Bone marrow (tissue), 2 donors: Measurements from ENCODE around the gene LGALS9B.
"Not testable (repeated sequence)": the region's sequence is repeated elsewhere in the genome, so short reads cannot be mapped to it uniquely, and the experiment has no call there.

Experiments used
- DNase-seq, 2 donors: peaks; one replicate each; lab custom pipeline; 2025; lab: John Stamatoyannopoulos, UW

LGALS9B gene

GRCh38 chr17:20466999-20467398, 340 bp downstream of the LGALS9B start:
- DNase-seq = not testable (repeated sequence)

- not testable (repeated sequence) for DNase-seq
These were observed 786 bp downstream of the LGALS9B start for GRCh38 chr17:20466553-20466952.

DNA sequence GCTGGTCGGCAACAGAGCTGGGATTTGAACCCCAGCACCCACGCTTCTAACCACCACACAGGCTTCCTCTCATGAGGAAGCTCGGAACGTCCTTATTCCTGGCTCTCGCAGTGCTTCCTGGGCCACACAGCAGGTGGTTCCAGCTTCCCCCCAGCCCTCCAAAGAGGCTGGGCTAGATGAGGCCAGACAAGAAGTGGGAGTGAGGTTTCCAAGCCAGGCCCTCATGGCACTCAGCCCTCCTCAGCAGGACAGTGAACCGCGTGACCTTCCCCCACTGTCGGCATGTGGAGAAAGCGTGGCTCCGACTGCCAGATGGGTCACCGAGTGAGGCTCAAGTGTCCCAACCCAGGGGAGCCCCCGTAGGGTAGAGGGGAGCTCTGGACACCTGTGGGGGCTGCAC, 1.8 kb downstream of the LGALS9B start:
- DNase-seq = not testable (repeated sequence)

DNA sequence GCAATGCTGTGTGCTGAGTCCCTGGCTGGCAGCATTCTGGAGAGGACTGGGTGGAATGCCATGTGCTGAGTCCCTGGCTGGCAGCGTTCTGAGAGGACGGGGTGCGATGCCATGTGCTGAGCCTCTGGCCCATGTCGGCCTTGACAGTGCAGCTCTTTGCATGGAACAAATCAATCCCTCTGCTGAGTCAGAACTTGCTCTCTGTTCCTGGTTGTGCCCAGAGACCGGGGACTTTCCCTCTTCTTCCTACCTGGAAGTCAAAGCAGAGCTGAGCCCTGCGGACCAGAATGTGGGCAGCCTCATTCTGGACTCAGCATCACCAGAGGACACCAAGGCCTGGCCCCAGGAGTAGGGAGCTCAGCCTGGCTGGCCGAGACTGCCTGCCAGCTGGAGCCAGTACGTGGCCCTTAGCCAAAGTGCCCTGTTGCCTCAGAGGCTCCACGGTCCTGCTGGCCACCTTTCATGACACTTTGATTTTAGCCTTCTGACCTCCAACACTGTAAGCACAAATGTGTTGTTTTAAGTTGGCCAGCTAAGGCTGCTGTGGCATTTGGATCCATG, 2.4 kb downstream of the LGALS9B start:
- DNase-seq = not testable (repeated sequence)

DNA sequence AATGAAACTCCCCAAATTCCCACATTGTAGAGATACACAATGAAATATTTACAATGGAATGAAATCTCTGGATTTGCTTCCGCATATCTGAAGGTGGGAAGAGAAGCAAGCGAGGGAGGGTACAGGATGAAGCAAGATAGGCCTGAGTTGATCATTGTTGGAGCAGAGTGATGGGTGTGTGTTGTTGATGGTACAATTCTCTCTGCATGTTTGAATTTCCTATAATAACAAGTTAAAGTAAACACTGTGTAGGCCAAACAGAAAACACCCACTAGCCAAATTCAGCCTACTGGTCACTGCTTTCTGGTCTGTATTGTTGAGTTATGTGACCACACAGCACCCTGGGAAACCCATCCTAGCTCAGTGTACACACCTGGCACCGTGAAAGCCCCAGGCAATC, 5.2 kb downstream of the LGALS9B start:
- not testable (repeated sequence) for DNase-seq

- DNase-seq = not testable (repeated sequence)
These were observed 9.4 kb downstream of the LGALS9B start for GRCh38 chr17:20457848-20458381.

GRCh38 chr17:20455106-20455505, 12.2 kb downstream of the LGALS9B start:
- not testable (repeated sequence) for DNase-seq

- DNase-seq = not testable (repeated sequence)
These were observed 13.4 kb downstream of the LGALS9B start for GRCh38 chr17:20453820-20454434.

DNA sequence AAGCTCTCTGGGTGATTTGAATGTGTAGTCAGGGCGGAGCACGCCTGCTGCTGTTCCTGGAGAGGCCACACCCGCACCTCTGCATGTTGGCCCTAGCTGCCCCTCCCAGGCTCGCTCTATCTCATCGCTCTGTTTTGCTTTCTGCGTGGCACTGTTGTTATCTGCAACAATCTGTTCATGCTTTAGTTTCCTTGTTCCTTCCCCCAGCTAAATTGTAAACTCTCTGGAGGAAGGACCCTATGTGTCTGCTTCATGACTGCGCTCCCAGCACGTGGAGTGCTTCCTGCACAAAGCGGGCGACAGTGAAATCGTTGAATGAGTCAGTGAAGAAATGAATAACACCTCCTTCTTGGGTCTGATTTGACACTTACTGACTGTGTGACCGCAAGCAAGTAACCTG, 16.5 kb downstream of the LGALS9B start:
- not testable (repeated sequence) for DNase-seq

GRCh38 chr17:20447534-20448321, 19.6 kb downstream of the LGALS9B start:
- not testable (repeated sequence) for DNase-seq

GRCh38 chr17:20446895-20447294, 20.4 kb downstream of the LGALS9B start:
- not testable (repeated sequence) for DNase-seq

DNA sequence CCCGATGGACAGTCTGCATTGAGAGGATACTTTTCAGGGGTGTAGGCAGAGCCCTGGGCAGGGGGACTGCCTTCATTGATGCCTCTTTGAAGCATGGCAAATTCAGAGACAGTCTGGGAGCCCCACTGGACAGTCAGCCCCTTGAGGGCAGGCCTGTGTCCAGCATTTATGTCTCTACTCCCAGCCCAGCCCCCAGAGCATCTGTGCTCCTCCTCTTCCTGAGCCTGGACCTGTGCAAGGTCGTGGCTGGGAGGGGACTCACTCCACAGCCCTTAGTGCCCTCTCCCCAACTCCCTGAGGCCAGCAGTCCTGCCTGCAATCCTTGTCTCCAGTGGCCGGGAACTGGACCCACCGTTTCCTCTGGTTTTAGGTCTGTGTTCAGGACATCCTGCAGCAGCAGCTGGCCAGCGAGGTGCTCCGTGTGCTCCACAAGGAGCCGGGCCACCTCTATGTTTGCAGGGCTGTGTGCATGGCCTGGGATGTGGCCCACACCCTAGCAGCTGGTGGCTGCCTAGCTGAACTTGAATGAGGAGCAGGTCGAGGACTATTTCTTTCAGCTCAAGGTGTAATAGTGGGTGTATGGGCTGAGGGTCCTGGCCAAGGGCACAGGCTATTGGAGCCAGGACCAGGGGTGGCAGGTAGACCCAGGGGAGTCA, 22.6 kb downstream of the LGALS9B start:
- DNase-seq = not testable (repeated sequence)

GRCh38 chr17:20444173-20444572, 23.2 kb downstream of the LGALS9B start:
- DNase-seq = not testable (repeated sequence)

- not testable (repeated sequence) for DNase-seq
These were observed 23.7 kb downstream of the LGALS9B start for GRCh38 chr17:20443632-20444031.

DNA sequence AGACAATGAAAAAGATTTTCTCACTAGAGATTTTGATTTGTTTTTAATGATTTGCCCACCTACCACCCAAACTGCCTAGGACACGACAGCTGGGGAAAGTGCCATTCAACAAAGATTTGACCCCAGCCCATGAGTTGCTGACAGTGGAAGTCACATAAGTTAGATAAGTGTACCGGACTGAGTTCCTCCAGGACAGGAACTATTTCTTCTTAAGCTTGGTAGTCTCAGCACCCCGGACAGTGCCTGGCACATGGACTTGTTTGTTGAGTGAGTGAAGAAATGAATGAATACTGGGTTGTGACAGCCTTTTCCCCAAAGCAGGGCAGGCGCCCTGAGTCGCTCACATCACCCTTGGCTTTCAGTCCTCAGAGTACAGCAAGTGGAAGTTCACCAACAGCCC, 26.7 kb downstream of the LGALS9B start:
- DNase-seq = not testable (repeated sequence)

DNA sequence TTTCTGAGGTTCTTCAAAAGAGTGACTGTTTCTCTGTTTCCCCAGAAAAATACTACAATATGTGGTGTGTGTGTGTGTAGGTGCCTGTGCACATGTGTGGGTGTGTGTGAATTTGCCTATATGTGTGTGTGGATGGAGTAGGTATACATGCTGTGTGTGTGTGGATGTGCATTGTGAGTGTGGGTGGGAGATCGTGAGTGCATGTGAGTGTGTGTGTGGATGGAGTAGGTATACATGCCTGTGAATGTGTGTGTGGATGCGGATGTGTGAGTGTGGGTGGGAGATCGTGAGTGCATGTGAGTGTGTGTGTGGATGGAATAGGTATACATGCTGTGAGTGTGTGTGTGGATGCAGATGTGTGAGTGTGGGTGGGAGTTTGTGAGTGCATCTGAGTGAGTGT, 32.2 kb downstream of the LGALS9B start:
- not testable (repeated sequence) for DNase-seq

DNA sequence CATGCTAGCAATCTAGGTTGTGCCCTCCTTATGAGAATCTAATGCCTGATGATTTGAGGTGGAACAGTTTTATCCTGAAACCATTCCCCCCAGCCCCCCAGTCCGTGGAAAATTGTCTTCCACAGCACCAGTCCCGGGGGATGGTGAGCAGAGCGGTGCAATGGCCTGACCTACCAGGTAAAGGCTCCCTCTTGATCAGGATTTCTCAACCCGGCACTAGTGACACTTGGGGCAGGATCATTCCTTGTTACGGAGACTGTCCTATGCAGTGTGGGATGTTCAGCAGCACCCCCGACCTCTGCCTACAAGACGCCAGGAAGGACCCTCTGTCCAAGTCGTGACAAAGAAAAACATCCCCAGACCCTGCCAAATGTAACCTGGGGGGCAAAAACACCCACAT, 34.0 kb downstream of the LGALS9B start:
- not testable (repeated sequence) for DNase-seq

GRCh38 chr17:20427264-20427663, 40.1 kb downstream of the LGALS9B start:
- not testable (repeated sequence) for DNase-seq

- DNase-seq = not testable (repeated sequence)
These were observed 44.5 kb downstream of the LGALS9B start for GRCh38 chr17:20422826-20423225.

GRCh38 chr17:20418838-20419237, 48.5 kb downstream of the LGALS9B start:
- DNase-seq = not testable (repeated sequence)

DNA sequence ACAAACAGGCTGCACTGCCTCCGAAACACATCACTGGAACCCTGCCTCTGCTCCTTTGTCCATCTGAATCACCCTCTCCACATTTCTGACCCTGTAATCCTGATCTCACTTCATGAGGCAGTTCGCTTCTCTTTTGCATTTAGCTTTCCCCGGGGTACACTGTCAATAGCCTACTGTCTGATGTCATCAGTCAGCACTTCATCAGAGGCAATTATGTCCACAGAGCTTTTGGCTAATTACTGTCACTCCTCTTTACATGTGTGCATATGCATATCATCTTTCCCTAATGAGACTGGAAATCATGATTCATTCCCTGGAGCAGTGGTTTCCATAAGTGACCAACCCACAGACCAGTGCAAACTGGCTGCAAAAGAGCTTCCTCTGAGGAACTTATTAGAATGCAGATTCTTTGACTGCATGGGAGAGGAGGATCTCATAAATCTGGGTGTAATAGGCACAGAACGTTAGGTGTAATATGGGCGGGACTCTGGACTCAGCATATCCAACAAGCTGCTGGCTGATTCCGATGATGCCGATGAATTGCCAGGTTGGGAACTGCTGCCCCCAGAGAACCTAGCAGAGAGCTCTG, 49.8 kb downstream of the LGALS9B start:
- not testable (repeated sequence) for DNase-seq
